ENCODE measurements around the gene ENOX1. TPM values are rescaled to one million over a fixed set of nuclear protein-coding genes. Genes with fewer than 3 reads are reported as not detected.

ENOX1 gene
- polyA plus RNA-seq, 1 donor (not counting 4 experiments of a cell fraction or from before 2014, with no cell fraction given) = 1.1 TPM

DNA sequence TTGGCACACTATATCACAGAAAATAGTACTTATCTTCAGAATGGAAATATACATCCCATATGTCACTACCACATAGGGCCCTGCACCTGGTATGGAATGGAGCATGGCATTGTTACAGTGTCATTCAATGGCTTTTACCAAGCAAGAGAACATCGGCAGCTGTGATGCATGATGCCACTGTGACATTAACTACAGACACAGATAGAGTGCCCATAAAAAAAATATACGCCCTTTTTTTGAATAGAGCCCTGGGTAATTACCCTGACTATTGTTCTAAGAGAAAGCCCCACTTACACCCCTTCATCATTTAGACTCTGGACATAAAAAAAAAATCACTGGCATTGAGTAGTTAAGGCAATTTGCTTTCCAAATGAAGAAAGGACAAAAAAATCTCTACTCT lies 443.1 kb downstream of the ENOX1 start:
- Histone ChIP-seq H3K9ac (ENCODE audit: control insufficient read depth, extremely low read depth, insufficient read depth, low read length) (no peak overlapping the region), H3K9me1 (ENCODE audit: control insufficient read depth, extremely low read depth, insufficient read depth, low read length) (no peaks in the 10 kb centered on the region), H3K27me3 (ENCODE audit: control insufficient read depth, extremely low read depth, insufficient read depth, low read length) (no peaks in the 10 kb centered on the region), H3K36me3 (ENCODE audit: control insufficient read depth in 2 of 2, extremely low read depth in 1 of 2, insufficient read depth in 2 of 2, low read length in 2 of 2) (no peaks in the 10 kb centered on the region), H3K9me3 (ENCODE audit: control insufficient read depth, low read depth, low read length) (no peaks in the 10 kb centered on the region), H3K4me1 (ENCODE audit: control insufficient read depth, extremely low read depth, insufficient read depth, low read length) (peaks cover 10% of the 10 kb centered on the region), H3K27ac (ENCODE audit: control insufficient read depth, insufficient read depth, low read length) (no peak overlapping the region), H4K20me1 (ENCODE audit: control insufficient read depth, extremely low read depth, insufficient read depth, low read length) (no peaks in the 10 kb centered on the region), H3K79me2 (ENCODE audit: control insufficient read depth, insufficient read depth, low read length) (no peaks in the 10 kb centered on the region), H2AFZ (ENCODE audit: control insufficient read depth, low read length) (no peak overlapping the region), H3K4me3 (ENCODE audit: control insufficient read depth in 2 of 3, extremely low read depth in 1 of 3, insufficient read depth in 2 of 3, low read depth in 1 of 3, low read length in 3 of 3) (no peak overlapping the region), H3K4me2 (ENCODE audit: control insufficient read depth, extremely low read depth, insufficient read depth, low read depth, low read length) (no peak overlapping the region)
- FAIRE-seq (no peak), DNase-seq (ENCODE audit: low read depth, low spot score) (no peak)
- dilution Hi-C loops (cut with MboI; ENCODE audit: extremely low pct_ligation_motif_present, low sequenced_read_pairs) = no loop called here
- no peak for TF ChIP-seq EZH2 (IDR thresholded peaks at IDR 0.05; ENCODE audit: low read length)
- TF ChIP-seq, protein P1, sequence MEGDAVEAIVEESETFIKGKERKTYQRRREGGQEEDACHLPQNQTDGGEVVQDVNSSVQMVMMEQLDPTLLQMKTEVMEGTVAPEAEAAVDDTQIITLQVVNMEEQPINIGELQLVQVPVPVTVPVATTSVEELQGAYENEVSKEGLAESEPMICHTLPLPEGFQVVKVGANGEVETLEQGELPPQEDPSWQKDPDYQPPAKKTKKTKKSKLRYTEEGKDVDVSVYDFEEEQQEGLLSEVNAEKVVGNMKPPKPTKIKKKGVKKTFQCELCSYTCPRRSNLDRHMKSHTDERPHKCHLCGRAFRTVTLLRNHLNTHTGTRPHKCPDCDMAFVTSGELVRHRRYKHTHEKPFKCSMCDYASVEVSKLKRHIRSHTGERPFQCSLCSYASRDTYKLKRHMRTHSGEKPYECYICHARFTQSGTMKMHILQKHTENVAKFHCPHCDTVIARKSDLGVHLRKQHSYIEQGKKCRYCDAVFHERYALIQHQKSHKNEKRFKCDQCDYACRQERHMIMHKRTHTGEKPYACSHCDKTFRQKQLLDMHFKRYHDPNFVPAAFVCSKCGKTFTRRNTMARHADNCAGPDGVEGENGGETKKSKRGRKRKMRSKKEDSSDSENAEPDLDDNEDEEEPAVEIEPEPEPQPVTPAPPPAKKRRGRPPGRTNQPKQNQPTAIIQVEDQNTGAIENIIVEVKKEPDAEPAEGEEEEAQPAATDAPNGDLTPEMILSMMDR (optimal IDR thresholded peaks at IDR 0.05 in 1 of 3, IDR thresholded peaks at IDR 0.05 in 1 of 3, conservative IDR thresholded peaks at IDR 0.05 in 1 of 3; ENCODE audit: extremely low read depth in 1 of 3, insufficient read depth in 2 of 3, low read length in 3 of 3) = no peak

DNA sequence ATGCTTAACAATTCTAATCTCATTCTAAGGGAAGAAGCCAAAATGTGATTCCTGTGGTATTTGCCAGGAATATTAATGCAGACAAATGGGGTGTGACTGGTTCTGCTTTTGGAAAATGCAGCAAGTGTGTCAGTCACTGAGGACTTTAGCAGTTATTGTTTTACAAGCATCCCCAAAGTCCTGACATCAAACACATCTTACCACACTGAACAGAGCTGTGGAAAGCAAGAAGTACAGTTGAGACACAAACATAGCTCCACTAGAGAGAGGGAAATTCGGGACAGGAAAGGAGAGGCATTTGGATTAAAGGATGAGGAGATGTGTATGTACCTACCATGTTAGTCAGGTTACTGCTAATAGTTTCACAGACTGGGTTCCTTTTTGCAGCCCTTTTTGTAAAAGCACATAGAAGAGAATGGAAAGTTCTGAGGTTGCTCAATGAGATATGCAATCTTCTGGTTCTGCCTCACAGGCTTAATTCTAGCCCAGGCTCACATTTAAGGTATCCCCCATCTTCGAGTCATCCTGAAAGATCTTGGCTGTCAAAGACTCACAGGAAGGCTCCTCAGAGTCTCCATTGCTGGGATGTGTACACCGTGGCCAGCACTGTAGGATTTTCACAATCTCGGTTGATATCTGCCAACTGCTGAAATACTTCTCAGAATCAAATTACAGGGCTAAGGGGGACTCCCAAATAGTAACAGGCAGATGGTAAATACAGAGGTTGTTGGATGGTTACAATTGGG lies 446.8 kb downstream of the ENOX1 start:
- H2AFZ ChIP-seq (ENCODE audit: control insufficient read depth, low read length) = no peak overlapping the region
- H4K20me1 ChIP-seq (ENCODE audit: control insufficient read depth, extremely low read depth, insufficient read depth, low read length) = no peaks in the 10 kb centered on the region
- FAIRE-seq (no peak), DNase-seq (ENCODE audit: low read depth, low spot score) (no peak)
- H3K4me3 ChIP-seq (ENCODE audit: control insufficient read depth in 2 of 3, extremely low read depth in 1 of 3, insufficient read depth in 2 of 3, low read depth in 1 of 3, low read length in 3 of 3) = no peak overlapping the region
- H3K9ac ChIP-seq (ENCODE audit: control insufficient read depth, extremely low read depth, insufficient read depth, low read length) = no peak overlapping the region
- no peaks in the 10 kb centered on the region for H3K36me3 ChIP-seq (ENCODE audit: control insufficient read depth in 2 of 2, extremely low read depth in 1 of 2, insufficient read depth in 2 of 2, low read length in 2 of 2)
- H3K79me2 ChIP-seq (ENCODE audit: control insufficient read depth, insufficient read depth, low read length) = no peaks in the 10 kb centered on the region
- TF ChIP-seq, protein P1 (optimal IDR thresholded peaks at IDR 0.05 in 1 of 3, IDR thresholded peaks at IDR 0.05 in 1 of 3, conservative IDR thresholded peaks at IDR 0.05 in 1 of 3; ENCODE audit: extremely low read depth in 1 of 3, insufficient read depth in 2 of 3, low read length in 3 of 3) = no peak
- TF ChIP-seq EZH2 (IDR thresholded peaks at IDR 0.05; ENCODE audit: low read length) = no peak
- H3K27ac ChIP-seq (ENCODE audit: control insufficient read depth, insufficient read depth, low read length) = no peak overlapping the region
- no peaks in the 10 kb centered on the region for H3K4me1 ChIP-seq (ENCODE audit: control insufficient read depth, extremely low read depth, insufficient read depth, low read length)
- H3K4me2 ChIP-seq (ENCODE audit: control insufficient read depth, extremely low read depth, insufficient read depth, low read depth, low read length) = no peak overlapping the region
- H3K9me3 ChIP-seq (ENCODE audit: control insufficient read depth, low read depth, low read length) = no peaks in the 10 kb centered on the region
- dilution Hi-C loops (cut with MboI; ENCODE audit: extremely low pct_ligation_motif_present, low sequenced_read_pairs) = no loop called here
- no peaks in the 10 kb centered on the region for H3K9me1 ChIP-seq (ENCODE audit: control insufficient read depth, extremely low read depth, insufficient read depth, low read length)
- H3K27me3 ChIP-seq (ENCODE audit: control insufficient read depth, extremely low read depth, insufficient read depth, low read length) = no peaks in the 10 kb centered on the region

Measured in keratinocyte (primary cell).